Sciatic nerve (tissue), 2 donors: Measurements from ENCODE around the gene DNAH14. TPM values are rescaled to one million over a fixed set of nuclear protein-coding genes. Genes with fewer than 3 reads are reported as not detected.
A peak's percentile ranks its signal among the peaks of the same experiment; 100 is the strongest.
"Not testable (repeated sequence)": the region's sequence is repeated elsewhere in the genome, so short reads cannot be mapped to it uniquely, and the experiment has no call there.

Experiments
- ATAC-seq: fragments of 200-7000 bp; cut with Tn5 transposase; one replicate; pipeline ENCODE4 v1.9.1; 2020; ENCODE audit warnings: mild to moderate bottlenecking, moderate library complexity
- DNase-seq: peaks from one replicate; pipeline ENCODE4 v3.0.0-alpha.2; 2020; ENCODE audit warnings: low spot score
- intact Hi-C: fragments of 100-400 bp; cut with DNase I; formaldehyde crosslinking; loops from one replicate; pipeline ENCODE4 v1.14.2; 2022
- total RNA-seq: library from RNA; stranded (reverse); fragmentation: NEBNext Ultra II Directional; extraction: Animal tissue kit (Norgen Biotek cat#: 25700); gene quantifications from one replicate; pipeline ENCODE4 v1.2.1, GENCODE V29; 2021
- donor health status: DM: no; HTN: no; CAD: no.
- donor health status: DM: no; HTN: no; CAD: no.

Gene DNAH14
- total RNA-seq, 1 donor from 2014 or later = 7.3 TPM

- ATAC-seq (no peak), DNase-seq (no peak)
- intact Hi-C loops = no loop called here
Measured at GRCh38 chr1:225299624-225300023, 370.1 kb downstream of the DNAH14 start.

DNA sequence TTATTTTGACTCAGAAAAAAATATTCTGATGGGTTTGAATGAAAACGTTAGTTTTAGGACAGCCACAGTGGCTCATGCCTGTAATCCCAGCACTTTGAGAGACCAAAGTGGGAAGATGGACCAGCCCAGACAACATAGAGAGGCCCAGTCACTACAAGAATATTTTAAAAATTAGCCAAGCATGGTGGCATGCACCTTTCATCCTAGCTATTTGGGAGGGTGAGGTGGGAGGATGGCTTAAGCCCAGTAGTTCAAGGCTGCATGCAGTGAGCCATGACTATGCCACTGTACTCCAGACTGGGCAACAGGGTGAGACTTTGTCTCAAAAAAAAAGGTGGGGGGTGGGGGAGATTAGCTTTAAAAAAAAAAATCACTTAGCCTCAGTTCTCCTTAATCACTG is 370.9 kb downstream of the DNAH14 start:
- intact Hi-C loops = no loop called here
- DNase-seq (no peak), ATAC-seq (no peak)

DNA sequence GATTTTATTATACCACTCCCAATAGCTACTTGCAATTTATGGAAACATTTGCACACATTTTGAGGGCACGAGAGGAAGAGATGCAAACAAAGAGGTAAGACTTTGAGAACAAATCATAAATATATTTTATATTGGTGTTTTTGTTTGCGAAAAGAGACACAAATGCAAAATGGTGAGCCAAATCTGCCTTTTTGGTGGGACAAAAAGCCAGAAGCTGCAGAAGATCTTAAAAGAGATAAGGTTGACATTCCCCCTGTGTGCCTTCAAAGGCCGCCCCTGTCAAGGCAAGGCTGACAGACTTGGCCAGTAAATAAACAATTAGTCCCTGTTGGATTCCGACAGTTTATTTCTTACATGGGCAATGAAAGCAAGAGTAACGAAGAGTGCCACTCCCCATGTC is 375.5 kb downstream of the DNAH14 start:
- ATAC-seq (no peak), DNase-seq (no peak)
- intact Hi-C loops = loop anchor here (5.0 kb wide), 1 partner anchor 1038 kb away; no protein-coding TSS in a partner anchor

- ATAC-seq, intact Hi-C loops, DNase-seq: not testable (repeated sequence)
Measured at GRCh38 chr1:225310544-225310943, 381.1 kb downstream of the DNAH14 start.

DNA sequence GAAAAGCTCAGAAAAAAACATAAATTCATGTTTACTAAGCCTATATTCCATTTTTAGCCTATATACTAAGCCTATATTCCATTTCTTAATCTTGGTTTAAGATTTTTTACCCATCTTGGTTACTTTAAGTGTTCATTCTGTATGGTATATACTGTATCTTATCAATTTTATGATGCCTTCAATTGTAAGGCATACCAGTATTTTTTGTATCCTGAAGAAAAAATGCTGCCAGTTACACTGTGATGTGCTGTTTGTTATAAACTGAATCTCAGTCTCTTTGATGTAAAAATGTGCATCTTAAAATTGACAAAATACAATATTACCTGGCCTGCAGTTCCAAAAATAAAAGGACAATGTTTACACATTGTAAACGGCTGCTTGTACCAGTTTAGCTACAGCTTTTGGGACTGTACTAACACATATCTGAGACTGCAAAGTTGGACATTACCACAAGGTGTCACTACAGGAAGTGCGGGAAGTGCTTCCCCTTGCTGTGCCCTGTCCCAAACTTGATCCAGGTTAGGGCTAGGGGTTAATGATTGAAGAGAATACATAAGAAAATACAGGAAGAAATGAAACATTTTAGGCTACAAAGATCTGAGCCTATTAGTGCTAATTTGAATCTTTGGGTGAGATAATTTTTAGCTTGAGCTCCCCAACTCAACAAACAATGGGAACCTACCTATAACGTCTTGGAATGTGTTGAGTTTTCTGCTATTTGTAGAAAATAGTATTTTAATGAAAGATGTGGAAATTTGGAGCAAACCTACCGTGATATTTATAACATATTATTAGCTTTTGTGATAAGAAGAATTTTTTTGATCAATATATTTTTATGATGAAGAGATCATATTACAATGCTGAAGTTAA is 389.5 kb downstream of the DNAH14 start:
- ATAC-seq = peak; percentile 61
- intact Hi-C loops = no loop called here
- DNase-seq = no peak

- ATAC-seq = no peak
- intact Hi-C loops = no loop called here
- DNase-seq = no peak
Measured at GRCh38 chr1:225319871-225320270, 390.4 kb downstream of the DNAH14 start.

DNA sequence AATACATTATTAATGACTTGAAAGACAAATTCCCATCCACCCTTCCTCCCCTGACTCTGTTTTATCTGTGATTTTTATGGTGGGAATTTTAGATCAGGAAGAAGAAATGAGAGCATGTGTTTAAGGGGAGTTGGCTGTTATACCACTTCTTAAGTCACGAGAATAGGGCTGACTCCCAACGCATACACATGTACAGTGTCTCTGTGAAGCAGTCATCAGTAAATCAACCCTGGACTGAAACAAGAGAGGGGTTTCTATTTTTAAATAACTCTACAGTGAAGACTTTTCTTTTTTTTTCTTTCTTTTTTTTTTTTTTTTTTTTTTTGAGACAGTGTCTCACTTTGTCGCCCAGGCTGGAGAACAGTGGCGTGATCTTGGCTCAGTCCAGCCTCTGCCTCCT is 392.3 kb downstream of the DNAH14 start:
- intact Hi-C loops = no loop called here
- no peak for DNase-seq
- no peak for ATAC-seq

- no peak for ATAC-seq
- DNase-seq = no peak
- intact Hi-C loops = no loop called here
Measured at GRCh38 chr1:225329041-225329440, 399.6 kb downstream of the DNAH14 start.

DNA sequence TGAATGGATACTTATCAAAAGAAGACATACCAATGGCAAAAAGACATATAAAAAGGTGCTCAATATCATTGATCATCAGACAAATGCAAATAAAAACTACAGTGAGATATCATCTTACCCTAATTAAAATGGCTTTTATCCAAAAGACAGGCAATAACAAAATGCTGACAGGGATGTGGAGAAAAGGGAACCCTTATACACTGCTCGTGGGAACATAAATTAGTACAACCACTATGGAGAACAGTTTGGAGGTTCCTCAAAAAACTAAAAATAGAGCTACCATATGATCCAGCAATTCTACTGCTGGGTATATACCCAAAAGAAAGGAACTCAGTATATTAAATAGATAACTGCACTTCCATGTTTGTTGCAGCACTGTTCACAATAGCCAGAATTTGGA is 400.5 kb downstream of the DNAH14 start:
- intact Hi-C loops, DNase-seq, ATAC-seq: not testable (repeated sequence)

- DNase-seq = no peak
- ATAC-seq = no peak
- intact Hi-C loops = no loop called here
Measured at GRCh38 chr1:225332686-225333085, 403.2 kb downstream of the DNAH14 start.

GRCh38 chr1:225335098-225335778 is 405.8 kb downstream of the DNAH14 start:
- DNase-seq, intact Hi-C loops, ATAC-seq: not testable (repeated sequence)

DNA sequence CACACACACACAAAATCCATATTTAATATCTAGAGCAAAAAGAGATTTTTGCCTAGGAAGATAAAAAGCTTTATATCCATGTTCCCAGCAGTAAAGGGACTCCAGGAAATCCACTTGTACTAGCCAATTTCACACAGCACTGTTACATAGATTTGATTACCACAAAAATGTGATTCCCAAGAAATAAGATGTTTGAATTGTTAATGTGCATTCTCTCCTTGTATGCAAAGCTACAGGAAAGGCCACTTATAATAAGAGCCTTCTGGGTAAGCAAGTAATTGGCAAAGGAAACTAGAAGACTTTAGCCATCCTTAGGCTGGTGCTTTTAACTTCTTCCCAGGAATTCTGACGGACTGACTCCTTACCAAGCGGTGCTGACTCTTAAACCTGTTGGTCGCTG is 409.1 kb downstream of the DNAH14 start:
- DNase-seq (no peak), ATAC-seq (no peak)
- intact Hi-C loops = no loop called here

DNA sequence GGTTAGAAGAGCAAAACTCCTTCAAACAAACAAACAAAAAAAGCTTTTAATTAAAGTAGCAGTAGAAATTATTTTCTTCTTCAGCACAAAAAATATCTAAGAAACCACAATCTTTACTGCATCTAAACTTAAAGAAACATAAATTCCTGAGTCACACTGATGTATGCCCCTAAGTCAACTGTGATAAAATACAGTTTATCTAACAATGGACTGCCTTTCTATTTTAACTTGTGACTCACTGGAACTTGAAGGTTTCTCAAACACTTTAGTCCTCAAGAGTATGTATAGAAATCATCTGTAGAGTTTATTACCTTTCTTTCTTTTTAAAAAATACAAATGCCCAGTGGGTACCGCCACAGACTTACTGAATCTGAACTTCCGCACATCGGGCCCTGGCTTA is 412.2 kb downstream of the DNAH14 start:
- no peak for DNase-seq

DNA sequence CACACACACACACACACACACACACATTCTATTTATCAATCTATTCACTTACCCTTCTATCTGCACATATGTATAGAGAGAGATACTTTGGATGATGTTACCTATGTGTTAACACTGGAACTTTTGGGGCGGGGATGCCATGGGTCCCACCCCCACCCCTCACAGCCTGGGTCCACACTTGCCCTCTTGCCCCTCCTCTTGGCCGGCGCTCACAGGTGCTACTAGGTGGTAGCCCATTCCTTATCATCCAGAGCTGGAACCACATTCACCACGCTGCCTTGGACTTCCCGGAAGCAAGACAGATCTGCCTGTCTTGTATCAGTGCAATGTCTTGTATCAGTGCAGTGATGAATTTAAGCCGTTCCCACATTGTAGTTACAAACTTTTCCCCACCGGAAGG is 413.2 kb downstream of the DNAH14 start:
- ATAC-seq = no peak
- DNase-seq = no peak
- intact Hi-C loops = no loop called here

More for the DNA sequence above, 412.2 kb downstream of the DNAH14 start:
- ATAC-seq = no peak
- intact Hi-C loops = no loop called here

DNA sequence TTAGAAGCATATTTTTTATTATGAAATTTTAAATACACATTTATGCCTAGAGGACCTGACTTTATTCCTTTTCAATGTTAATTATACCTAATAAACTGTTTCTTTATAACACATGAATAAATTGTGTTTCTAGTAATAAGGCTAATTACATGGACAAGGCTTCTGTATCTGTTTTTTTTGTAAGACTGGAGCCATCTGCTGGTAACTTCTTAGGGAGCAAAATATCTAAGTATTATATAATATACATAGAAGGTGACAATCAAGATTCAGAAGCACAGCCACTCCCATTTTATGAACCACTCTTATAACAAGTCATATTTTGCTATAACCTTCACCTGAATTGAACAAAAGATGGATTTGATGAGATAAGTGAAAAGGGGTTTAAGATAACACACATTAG is 414.1 kb downstream of the DNAH14 start:
- no peak for ATAC-seq
- intact Hi-C loops = no loop called here
- no peak for DNase-seq

GRCh38 chr1:225347123-225347683 is 417.7 kb downstream of the DNAH14 start:
- DNase-seq (no peak), ATAC-seq (no peak)
- intact Hi-C loops = no loop called here

DNA sequence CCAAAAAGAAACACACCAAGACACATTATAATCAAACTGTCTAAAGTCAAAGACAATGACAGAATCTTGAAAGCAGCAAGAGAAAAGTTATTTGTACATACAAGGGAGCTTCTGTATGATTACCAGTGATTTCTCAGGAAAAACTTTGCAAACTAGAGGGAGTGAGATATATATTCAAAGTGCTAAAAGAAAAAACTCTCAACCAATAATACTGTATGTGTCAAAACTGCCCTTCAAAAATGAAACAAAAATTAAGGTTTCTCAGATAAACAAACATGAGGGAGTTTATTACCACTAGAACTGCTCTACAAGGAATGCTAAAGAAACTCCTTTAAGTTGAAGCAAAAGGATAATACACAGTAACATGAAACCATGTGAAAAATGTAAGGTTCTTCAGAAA is 418.9 kb downstream of the DNAH14 start:
- DNase-seq (no peak), ATAC-seq (no peak)
- intact Hi-C loops = no loop called here

GRCh38 chr1:225349826-225350225 is 420.4 kb downstream of the DNAH14 start:
- intact Hi-C loops = no loop called here
- DNase-seq (no peak), ATAC-seq (no peak)

GRCh38 chr1:225350872-225351271 is 421.4 kb downstream of the DNAH14 start:
- DNase-seq = no peak
- ATAC-seq = no peak
- intact Hi-C loops = no loop called here

DNA sequence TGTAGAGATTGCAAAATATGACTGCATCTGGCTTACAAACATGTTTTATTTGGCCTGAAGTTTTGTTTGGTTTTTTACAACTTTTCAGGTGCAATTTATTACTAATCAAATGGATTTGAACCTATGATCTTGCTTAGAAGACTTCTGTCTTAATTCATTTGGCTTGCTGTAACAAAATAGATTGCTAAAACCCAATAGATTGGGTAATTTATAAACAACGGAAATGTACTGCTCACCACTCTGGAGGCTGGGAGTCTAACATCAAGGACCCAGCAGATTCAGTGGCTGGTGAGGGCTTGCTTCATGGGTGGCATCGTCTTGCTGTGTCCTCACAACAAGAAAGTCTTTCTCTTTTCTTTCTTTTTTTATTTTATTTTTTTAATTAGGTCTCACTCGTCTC is 425.4 kb downstream of the DNAH14 start:
- ATAC-seq (no peak), DNase-seq (no peak)
- intact Hi-C loops = no loop called here
